Ecto neural progenitor cell (in vitro differentiated cells): ENCODE results near the gene KNDC1.
"Not testable (repeated sequence)": the region's sequence is repeated elsewhere in the genome, so short reads cannot be mapped to it uniquely, and the experiment has no call there.

Experiments used
- DNase-seq: peaks from one replicate; pipeline ENCODE4 v3.0.0-alpha.2; 2018; ENCODE audit warnings: low spot score

The KNDC1 gene

DNA sequence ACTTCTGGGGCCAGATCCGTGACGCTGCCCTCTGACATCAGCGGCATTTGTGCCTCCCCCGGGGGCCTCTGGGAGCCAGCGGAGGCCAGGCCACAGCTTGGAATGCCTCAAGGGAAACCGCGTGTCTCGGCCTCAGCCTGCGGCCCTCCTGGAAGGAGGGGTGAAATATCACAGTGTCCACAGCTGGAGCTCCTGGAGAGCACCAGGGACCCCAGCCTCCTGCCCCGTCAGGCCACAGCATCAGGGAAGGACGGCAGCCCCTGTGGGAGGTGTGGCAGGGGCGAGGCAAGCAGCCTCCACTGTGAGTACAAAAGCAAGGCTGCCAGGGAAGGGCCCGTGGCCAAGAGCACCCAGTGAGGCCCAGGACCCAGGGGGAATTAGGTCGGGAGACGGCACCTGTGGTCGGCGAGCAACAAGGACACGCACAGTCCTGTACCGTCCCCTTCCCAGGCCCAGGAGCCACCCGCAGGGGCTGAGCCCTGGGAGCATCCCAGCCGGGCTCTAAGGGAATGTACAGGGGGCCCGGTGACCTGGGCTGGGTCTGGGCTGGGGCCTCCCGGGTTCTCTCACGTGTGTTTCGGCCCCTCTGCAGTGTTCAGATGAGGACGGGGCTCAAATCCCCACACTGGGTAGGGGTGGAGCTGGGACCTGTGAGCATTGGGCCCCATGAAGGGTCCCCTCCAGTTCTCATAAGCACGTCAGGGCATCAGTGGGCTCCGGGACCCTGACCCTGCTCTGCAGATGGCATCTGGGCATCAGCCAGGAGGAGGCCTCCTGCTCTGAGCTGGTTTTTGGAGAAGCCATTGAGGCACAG, 18.7 kb upstream of the KNDC1 start:
- DNase-seq: no peak

DNA sequence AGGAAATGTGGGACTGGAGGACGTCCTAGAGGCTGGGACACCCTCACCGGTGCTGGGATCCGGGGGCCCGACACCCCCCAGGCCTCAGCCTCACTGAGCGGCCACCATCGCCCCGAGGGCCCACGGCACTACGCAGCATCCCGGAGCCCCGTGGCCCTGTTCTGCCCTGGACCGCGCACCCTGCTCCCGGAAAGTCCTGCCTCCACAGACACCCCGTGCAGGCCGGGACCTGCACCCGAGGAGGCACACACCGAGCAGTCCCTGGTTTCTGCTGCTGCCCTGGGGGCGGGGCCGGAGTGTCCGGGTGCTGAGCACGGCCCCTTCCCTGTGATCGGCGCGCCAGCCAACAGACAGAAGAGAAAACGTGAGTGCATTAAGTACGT, 18.1 kb upstream of the KNDC1 start:
- no peak for DNase-seq

DNA sequence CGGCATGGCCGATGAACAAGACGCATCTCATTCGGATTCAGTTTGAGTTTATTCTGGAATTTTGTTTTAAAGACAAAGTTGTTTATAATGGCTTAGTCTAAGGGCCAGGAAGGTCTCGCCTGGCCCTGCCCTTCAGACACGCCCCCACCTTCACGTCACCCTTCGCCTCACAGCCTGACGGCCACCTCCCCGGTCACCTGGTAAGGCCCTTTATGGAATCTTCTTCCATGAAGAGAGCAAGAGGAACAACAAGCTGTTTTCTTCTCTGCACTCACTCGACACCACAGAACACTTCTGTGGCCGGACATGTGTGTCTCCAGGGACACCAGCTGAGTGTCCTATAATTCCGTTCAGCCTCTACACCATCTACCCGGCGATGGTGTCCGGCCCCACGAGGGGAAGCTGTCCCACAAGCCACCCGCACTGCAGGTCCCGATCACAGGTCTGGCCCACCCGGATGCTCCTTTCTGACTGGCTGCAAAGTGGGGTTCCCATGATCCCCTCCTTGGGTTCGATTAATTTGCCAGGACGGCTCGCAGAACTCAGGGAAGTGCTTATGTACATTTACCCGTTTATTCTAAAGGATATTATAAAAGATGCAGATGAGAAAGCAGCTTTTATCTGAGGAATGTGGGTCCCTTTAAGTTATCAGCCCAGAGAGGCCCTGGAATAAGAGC, 17.4 kb upstream of the KNDC1 start:
- DNase-seq: no peak

DNA sequence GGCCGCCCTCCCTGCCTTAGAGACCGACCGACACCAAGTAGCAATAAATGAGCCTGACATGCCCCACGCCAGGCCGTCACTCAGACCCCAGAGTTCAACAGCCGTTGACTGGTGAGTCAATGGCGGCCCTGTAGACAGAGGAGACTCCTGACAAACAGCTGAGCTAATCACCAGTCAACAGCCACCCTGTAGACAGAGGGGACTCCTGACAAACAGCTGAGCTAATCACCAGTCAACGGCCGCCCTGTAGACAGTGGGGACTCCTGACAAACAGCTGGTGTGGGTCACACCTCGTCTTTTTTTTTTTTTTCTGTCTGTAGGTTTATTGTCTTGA, 16.9 kb upstream of the KNDC1 start:
- no peak for DNase-seq

- DNase-seq: no peak
These were observed 16.5 kb upstream of the KNDC1 start for GRCh38 chr10:133143546-133143945.

GRCh38 chr10:133144771-133145170, 15.2 kb upstream of the KNDC1 start:
- no peak for DNase-seq

- no peak for DNase-seq
These were observed 9.8 kb upstream of the KNDC1 start for GRCh38 chr10:133150226-133150625.

DNA sequence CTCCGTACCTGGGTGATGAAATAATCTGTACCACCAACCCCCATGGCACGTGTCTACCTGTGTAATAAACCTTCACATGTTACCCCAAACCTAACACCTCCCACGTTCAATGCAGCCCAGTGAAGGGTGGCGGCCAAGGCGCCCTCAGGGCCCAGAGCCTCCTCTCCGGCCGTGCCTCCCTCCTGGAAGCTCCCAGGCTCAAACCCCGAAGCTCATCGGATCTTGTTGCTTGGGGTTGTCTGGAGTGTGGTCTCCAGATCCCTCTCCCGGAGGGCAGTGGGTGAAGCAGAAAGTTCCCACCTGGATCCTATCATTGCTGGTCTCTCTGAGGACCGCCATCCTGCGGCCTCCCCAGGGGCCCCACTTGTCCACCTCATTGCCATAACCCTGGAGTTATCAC, 9.4 kb upstream of the KNDC1 start:
- DNase-seq: no peak

DNA sequence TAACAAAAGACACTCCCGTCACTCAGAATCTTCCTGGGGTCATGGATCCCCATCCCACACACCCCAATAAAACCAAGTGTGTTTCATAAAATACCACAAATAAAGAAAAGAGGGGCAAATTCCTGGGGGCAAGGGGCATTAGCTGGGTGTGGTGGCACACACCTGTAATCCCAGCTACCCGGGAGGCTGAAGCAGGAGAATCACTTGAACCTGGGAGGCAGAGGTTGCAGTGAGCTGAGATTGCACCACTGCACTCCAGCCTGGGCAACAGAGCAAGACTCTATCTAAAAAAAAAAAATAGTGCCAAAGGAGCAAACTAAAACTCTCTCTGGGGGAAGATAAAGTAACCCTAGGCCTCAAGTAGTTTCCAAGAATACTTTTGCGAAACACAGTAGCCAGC, 8.9 kb upstream of the KNDC1 start:
- DNase-seq: not testable (repeated sequence)

DNA sequence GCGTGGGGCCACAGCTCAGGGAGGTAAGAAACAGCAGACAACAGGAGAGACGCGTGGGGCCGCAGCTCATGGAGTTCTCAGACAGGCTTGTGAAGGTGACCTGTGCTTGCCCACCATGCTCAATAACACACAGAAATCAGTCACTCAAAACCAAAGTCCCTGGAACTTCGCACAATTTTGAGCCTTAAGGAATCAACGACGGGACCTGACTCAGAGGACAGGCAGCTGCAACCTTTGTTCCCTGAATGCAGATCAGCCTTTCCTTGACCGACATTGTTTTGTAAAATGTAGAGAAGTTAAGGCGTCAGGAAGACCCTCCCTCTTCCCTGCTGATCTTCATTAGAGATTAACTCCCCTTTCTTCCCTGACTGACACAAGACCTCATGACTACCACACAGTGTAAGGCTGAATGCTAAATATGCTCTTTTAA, 8.5 kb upstream of the KNDC1 start:
- DNase-seq: no peak

DNA sequence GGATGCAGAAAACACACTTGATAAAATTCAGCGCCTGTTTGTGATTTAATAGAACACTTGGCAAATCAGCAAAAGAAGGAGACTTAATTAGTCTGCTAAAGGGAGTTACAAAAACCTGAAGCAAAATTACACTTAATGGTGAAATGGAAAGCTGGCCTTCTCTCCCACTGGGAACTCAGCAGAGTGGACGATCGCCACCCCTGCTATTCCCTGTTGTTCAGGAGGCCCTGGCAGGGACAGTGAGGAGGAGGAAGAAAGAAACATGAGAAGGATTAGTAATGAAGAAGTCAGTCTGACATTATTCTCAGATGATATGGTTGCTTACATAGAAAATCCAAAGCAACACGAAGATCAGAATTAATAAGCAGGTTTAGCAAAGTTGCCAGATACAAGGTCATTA, 5.6 kb upstream of the KNDC1 start:
- DNase-seq: no peak

DNA sequence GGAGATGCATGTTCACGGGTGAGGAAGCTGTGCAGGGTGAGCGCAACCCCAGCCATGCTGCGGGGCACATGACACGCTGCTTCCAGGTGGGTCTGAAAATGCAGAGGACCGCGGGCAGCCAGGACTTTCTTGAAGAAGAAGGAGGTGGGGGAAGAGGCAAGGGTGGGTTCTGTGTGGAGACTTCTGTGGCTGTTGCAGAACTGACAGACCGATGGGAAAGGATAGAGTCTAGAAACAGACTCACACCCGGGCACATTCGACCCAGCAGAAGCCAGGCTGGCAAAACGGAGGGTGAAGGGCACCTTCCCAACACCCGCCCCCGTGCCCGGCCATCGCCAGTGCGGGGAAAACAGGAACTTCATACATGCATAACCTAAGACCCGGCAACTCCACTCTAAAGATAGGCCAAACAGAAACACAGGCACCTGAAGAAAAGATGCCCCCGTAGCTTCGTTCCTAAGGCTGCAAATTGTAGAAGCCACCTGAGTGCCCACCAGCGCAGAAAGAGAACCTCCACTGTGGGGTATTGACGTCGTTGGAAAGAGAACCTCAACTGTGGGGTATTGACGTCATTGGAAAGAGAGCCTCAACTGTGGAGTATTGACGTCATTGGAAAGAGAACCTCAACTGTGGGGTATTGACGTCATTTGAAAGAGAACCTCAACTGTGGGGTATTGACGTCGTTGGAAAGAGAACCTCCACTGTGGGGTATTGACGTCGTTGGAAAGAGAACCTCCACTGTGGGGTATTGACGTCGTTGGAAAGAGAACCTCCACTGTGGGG, 4.8 kb upstream of the KNDC1 start:
- no peak for DNase-seq

DNA sequence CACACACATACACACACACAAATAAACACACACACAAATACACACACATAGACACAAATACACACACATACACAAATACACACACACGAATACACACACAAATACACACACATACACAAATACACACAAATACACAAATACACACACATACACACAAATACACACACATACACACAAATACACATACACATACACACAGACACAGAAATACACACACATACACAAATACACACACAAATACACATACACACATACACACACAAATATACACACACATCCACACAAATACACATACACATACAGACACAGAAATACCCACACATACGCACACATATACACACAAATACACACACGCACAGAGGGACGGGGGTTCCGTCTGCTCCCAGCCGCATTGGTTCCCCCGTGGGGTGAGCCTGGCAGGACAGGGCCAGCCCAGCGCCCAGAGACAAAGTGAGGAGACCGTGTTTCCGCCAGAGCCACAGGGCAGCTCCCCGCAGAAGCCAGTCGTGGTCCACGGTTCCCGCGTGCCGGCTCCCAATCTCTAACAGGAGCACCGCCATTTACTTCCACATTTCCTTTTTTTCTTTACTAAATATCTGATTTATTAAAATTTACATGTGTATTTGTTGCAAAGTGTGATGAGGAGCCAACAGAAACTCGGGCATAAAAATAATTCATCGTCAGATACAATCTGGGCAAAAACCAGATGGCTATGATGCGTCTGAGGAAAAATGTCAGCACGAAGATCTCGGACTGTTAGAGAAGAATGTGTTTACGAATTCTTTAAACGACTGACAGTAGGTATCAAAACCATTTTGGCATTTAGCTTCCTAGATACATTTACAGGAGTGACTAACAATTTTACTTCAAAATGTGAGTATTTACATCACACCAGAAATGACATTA, 3.1 kb upstream of the KNDC1 start:
- no peak for DNase-seq

- no peak for DNase-seq
These were observed 2.2 kb upstream of the KNDC1 start for GRCh38 chr10:133157662-133158436.

- no peak for DNase-seq
These were observed 1.6 kb upstream of the KNDC1 start for GRCh38 chr10:133158437-133158755.

DNA sequence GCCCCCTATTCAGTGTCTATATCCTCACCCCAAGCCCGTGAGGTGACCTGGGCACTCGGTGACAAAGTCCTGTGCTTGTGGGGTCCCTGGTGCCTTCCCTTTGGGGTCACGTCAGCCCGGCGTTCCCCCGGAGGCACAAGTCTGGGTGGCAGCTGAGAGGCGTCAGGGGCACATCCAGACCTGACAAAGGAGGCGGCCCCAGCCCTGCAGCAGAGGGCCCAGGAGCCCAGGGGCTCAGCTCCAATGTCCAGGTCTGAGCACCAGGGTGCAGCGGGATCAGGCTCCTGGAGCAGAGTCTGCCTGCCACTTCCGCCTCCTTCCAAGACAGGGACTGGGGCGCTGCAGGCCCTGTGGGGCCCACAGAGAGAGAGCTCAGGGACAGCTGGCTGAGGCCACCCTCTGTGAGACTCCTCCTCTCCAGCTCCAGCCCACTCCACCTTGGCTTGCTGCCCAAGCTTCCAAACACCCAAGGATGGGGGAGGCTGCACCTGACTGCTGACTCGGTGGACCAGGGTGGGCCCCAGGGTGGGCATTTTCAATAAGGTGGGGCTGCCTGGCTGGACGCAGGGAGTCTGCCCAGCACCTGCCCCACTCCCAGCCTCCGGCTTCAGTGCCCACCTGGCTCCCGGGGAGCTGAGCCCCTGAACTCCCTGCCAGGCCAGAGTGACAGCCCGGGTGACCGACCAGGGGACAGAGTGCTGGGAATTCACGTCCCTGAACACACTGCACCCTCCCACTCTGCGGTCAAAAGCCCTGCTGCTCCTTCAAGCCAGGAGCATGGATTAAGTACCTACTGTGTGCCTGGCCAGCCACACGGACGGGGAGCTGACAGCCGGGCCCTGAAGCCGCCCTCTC, 1.0 kb upstream of the KNDC1 start:
- DNase-seq: no peak

DNA sequence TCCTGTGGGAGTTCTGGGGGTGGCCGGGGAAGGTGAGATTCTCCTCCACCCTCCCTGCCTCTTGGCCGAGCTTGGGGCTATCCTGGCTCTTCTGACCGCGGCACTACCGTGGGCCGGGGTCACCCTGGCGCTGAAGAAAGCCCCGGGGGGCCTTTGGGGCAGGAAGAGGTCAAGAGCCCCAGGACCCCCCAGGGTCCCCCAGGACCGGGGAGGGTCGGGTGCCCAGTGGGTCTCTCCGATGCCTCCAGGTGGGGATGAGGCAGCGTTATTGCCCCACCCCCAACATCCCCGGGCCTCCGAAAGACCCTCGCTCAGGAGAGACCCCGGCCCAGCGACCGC, 439 bp upstream of the KNDC1 start:
- DNase-seq: no peak

- no peak for DNase-seq
These were observed 930 bp downstream of the KNDC1 start for GRCh38 chr10:133160826-133161471.

GRCh38 chr10:133161486-133162109, 1.6 kb downstream of the KNDC1 start:
- DNase-seq: no peak
